DMS53 treated with DMSO at 0.1 percent for 48 hours (cell line): ENCODE measurements around the gene GRK2.

Experiments
- DNase-seq: peaks from one replicate; lab custom pipeline; 2025; ENCODE audit not compliant: unreplicated experiment; lab: John Stamatoyannopoulos, UW

GRK2 gene

GRCh38 chr11:67269401-67270255 lies 3.4 kb downstream of the GRK2 start:
- no peak for DNase-seq

GRCh38 chr11:67270256-67271204 lies 4.3 kb downstream of the GRK2 start:
- no peak for DNase-seq

- no peak for DNase-seq
Measured at GRCh38 chr11:67271205-67271540, 4.9 kb downstream of the GRK2 start.

- no peak for DNase-seq
Measured at GRCh38 chr11:67271541-67272284, 5.4 kb downstream of the GRK2 start.

DNA sequence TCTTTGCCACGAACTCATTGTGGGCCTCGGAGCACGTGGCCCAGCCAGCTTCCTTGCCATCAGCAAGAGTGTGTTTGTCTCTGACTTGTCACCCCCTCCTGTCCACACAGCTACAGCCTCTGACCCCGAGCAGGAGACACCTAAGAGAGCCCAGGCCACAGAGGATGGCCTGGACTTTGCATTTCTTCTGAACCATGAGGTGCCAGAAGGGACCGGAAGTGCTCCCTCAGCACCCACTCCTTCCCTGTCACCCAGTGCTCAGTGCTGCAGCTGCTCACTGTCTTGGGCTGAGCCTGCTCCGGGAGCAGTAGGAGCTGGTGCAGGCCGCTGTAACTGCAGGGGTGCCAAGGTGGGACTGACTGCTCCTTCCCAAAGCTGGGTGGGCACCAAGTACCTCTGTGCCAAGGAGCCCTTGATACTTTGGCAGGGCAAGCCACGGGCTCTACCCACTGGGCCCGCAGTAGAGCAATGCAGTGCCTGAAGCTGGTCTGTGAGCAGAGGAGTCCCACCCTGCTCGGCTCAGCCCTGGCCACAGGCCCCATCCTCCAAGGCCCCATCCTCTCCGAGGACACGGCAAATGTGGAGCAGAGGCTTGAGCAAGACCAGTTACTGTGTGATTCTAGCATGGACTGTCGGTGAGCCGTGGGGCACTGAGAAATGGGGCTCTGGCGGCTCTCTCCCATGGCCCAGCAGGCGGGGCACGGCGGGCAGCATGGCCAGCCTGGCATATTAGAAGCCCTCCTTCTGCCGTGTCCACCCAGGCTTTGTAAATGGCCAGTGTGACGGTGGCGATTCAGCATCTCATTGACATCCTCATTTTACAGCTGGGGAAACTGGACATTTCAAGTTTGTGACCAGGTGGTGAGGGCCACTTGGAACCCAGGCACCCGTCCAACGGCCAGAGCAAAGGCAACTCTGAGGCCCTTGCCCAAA lies 6.3 kb downstream of the GRK2 start:
- no peak for DNase-seq

DNA sequence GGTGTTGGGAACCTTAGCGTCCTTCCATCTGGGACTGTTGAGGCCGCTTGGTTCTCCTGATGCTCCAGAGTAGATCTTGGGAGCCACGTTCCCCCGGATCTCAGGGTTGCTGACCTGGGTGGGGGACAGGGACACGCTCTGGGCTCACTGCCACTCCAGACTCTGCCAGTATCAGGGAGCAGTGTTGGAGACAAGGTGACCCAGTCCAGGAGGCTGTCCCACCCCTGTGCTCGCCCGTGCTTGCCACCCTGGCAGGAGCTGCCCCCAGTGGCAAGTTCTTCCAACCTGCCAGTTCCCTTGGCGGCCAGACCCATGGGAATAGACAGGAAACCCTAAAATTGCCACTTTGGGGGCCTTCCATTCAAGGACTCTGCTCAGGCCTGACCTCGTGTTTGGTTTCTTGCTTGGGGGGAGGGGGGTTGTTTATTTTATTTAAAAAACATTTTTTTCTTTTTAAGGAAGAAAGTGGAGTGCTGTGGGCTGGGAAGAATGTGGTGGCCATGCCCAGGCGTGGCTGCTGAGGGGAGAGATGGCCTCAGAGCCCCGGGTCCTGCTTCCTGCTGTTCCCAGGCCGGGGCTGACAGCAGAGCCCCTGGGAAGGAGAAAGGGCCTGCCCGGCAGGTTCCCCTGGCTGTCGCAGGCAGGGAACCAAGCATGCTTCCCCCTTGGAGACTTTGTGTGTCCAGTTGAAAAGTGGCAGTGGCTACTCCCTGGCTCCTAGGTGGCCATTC lies 7.2 kb downstream of the GRK2 start:
- DNase-seq = no peak

- no peak for DNase-seq
Measured at GRCh38 chr11:67274768-67275605, 8.7 kb downstream of the GRK2 start.

DNA sequence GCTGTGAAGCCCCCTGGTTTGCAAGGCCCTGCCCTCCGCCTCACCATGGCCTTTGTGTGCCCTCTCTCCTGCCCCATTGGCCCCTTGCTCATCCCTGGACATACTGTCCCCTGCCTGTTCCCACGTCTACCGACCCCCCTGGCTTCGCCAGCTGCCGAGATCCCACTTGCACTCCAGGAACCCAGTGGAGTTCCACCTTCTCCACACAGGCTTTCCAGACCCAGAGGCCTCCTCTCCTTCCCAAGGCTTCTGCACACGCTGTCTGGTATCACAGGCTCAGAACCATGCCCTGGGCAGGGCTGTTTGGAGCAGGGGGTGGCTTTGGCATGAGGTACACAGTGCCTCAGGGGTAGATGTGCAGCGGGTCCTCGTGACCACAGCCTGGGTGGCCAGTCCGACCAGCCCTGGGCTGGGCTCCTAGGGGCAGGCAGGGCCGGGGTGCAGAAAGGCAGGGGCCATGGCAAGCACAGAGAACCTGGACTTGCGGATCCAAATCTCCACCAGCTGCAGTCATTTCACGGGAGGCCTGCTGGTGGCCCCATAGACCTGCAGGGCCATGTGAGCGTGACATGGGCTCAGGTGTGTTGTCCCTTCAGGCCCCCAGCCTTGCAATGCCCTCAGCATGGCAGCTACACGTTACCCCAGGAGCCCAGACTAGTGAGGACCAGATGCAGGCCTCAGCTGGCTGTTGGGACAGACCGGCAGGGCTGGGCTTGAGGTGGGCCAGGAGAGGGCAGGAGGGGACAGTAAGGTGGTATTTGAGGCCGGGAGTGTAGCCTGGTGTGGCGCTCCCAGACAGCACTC lies 9.5 kb downstream of the GRK2 start:
- no peak for DNase-seq

GRCh38 chr11:67276781-67277230 lies 10.5 kb downstream of the GRK2 start:
- DNase-seq = no peak

- no peak for DNase-seq
Measured at GRCh38 chr11:67277231-67277961, 11.1 kb downstream of the GRK2 start.

GRCh38 chr11:67278135-67278938 lies 12.1 kb downstream of the GRK2 start:
- DNase-seq = no peak

- DNase-seq = no peak
Measured at GRCh38 chr11:67278939-67279588, 12.8 kb downstream of the GRK2 start.

- DNase-seq = no peak
Measured at GRCh38 chr11:67279589-67280340, 13.5 kb downstream of the GRK2 start.

GRCh38 chr11:67280341-67280787 lies 14.1 kb downstream of the GRK2 start:
- DNase-seq = no peak
